GM12801 (cell line): ENCODE results near the gene MYO1E.

Experiments used
- TF ChIP-seq, protein P1 (sequence below): IDR thresholded peaks from one replicate; pipeline ENCODE4 v1.5.1; 2011; ENCODE audit warnings: control low read depth; ENCODE audit not compliant: insufficient read length; ENCODE audit errors: extremely low read depth

MYO1E gene

DNA sequence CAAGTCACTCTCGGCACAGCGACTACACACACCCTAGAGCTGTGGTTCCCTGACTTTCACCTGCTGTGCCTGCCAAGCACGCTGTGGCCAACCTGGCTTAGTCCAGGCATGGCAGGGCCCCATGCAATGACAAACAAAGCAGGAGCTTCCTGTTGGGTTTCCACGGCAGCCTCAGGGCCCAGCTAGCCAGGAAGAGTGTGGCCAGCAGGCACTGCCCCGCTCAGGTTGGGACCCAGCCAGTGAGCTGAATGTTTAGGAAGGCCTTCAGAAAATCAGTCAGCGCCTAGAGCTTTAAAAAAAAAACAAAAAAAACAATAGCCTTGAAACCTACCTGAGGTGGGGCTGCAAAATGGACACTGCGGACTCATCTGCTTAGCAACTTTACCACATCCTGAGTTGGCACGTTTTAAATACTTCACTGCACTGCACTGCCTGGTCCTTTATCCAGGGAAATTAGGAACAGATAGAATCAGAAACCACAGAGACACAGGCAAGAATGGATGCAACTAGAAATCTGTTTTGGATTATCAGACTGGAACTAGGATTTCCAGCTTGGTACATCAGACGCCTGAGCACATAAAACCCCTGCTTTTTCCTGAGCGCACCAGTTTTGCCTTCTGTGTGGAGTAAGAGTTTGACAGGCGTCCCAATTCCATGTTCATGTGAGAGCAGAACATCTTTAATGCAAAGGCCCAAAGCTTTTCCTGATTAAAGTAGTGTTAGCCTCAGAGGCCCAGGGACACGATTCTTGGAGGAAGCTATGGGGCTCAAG is 202.2 kb downstream of the MYO1E start:
- TF ChIP-seq, protein P1, sequence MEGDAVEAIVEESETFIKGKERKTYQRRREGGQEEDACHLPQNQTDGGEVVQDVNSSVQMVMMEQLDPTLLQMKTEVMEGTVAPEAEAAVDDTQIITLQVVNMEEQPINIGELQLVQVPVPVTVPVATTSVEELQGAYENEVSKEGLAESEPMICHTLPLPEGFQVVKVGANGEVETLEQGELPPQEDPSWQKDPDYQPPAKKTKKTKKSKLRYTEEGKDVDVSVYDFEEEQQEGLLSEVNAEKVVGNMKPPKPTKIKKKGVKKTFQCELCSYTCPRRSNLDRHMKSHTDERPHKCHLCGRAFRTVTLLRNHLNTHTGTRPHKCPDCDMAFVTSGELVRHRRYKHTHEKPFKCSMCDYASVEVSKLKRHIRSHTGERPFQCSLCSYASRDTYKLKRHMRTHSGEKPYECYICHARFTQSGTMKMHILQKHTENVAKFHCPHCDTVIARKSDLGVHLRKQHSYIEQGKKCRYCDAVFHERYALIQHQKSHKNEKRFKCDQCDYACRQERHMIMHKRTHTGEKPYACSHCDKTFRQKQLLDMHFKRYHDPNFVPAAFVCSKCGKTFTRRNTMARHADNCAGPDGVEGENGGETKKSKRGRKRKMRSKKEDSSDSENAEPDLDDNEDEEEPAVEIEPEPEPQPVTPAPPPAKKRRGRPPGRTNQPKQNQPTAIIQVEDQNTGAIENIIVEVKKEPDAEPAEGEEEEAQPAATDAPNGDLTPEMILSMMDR, result no peak

DNA sequence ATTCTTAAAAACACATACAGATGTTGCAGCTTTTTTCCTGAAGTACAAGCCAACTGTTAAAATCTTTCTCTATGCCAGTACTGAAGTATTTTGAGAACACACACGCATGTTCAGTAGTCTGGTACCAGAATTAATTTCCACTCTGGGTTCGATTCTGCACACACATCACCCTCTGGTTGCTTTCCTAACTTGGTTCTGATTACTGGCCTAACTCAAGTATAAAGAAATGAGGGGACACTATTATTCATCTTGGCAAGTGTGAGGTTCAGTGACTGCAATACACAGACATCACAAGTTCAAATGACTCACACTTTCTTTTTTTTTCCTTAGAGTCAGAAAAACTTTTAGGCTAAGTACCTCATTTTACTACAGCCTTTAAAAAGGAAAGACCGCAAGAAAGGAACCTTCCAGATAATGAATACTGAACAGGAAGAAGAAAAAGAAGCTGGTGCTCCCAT is 203.4 kb downstream of the MYO1E start:
- TF ChIP-seq, protein P1, result no peak

DNA sequence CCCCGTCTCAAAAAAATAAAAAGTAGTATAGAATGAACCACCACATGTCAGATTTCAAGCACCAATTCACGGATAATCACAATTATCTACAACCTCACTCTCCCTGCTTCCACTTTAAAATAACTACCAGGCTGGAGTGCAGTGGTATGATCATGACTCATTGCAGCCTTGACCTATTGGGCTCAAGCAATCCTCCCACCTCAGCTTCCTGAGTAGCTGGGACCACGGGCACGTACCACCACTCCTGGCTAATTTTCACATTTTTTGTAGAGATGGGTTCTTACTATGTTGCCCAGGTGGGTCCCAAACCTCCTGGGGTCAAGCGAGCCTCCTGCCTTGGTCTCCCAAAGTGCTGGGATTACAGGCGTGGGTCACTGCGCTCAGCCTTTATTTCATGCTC is 204.1 kb downstream of the MYO1E start:
- TF ChIP-seq, protein P1, result no peak

DNA sequence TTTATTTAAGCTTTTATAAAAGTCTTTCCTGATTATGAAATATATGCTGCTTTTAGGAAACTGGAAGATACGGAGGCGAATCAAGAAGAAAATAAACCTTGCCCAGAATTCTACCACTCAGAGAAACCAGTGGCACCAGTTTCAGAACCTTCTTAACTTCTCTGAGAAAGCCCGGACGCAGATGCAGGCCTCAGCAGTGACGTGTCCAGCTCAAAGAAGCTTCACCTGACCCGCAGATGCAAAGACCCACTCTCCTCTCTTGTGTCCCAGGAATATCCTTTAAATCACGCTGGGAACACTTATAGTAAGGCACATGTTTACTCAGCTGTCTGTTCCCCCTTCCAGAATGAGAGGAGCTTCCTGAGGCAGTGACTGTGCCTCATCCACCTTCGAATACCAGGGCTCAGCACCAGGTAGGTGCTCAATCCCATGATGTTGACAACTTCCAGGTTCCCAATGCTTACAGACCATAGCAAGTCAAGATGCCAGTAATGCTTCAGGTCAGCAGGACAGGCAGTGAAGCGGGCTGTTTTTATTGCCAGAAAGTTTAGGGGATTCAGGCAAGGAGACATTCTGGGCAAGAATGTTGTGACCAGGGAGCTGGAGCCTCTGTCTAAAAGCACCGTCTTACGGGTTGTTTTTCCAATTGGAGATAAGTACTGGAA is 205.9 kb downstream of the MYO1E start:
- TF ChIP-seq, protein P1, result no peak

DNA sequence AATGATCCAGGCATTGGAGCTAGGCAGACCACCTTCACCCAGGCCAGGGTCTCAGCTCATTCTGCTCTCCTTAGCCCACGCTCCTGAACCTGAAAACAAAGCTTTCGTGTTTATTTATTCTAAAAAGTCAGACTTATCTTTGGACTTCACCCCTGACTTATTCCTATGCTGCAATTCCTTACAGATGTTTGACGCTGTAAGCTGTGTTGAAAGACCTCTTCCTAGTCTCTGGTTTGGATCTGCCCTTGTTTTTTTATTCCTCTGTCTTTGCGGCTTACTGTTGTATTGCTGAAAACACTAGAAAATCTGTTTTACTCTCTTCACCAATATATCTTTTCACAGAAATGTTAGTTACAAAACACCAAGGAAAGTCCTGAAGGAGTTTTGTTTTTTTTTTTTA is 206.5 kb downstream of the MYO1E start:
- TF ChIP-seq, protein P1, result no peak

DNA sequence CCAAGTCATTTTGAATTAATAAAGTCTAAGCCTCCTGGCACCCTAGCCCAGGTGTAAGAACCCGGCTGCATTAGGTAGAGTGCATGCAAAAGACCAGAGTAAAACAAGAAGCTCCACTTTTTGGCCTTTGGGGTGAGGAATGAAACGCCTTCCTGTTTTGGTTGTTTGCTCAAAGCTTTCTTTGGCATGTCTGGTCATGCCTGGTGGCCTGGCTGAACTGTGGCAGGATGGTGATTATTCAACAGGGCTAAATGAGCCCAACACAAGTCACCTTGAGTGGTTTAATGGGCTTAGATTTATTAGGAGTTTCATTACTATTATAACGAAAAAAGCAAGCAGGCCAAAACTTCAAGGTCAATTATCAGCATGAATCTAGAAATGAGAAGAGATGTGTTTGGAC is 206.9 kb downstream of the MYO1E start:
- TF ChIP-seq, protein P1, result no peak

DNA sequence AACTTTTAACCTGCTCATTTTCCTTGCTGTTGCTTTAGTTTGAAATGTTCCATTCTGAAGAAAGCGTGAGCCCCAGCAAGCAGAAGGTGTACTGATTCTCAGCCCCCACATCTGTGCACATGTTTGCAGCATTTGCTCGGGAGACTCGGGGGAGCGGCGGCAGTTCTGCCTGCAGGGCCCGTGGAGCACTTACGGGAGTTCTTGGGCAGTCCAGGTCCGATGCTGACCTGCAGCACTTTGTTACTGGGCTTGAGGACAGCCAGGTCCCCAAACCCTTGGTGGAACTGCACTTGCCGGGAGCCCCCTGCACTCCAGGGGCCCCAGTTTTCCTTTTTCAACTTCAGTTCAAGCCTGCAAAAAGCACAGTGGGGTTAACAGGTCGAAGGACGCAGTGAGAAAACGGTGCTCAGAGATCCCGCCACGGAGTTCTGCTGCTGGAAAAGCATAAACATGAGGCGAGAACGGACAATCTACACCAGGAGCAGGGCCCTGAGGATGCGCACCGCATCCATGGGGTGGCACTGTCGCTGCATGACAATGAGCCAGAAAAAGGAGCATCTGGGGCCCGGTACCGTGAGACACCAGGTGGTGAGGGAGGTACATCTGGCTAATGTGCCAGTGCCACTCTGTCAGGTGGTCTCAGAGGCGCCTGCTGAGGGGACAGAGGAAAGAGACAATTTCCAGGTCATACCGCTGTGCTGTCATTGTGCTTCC is 211.6 kb downstream of the MYO1E start:
- TF ChIP-seq, protein P1, result no peak
